ENCODE measurements around the gene GATC.

- no peak for TF ChIP-seq POLR2A (IDR thresholded peaks at IDR 0.05)
- TF ChIP-seq CTCF (IDR thresholded peaks at IDR 0.05): no peak
- TF ChIP-seq POLR2AphosphoS5 (IDR thresholded peaks at IDR 0.05; ENCODE audit: insufficient read depth in 1 of 2, low read depth in 1 of 2): no peak
Observed at GRCh38 chr12:120399531-120399930, 46.7 kb upstream of the GATC start.
